Upper lobe of right lung (tissue), 1 donor: ENCODE data around the gene NEB. TPM values are rescaled to one million over a fixed set of nuclear protein-coding genes. Genes with fewer than 3 reads are reported as not detected.

Experiments used
- ATAC-seq: fragments of 200-7000 bp; cut with Tn5 transposase; one replicate; pipeline ENCODE4 v1.9.1; 2020; ENCODE audit warnings: mild to moderate bottlenecking, moderate library complexity
- DNase-seq: peaks from one replicate; pipeline ENCODE4 v3.0.0-alpha.2; 2020
- H3K27ac ChIP-seq: fragments of 200-600 bp; one replicate; pipeline ENCODE4 v1.8.0; 2022
- H3K27me3 ChIP-seq: fragments of 200-600 bp; one replicate; pipeline ENCODE4 v1.8.0; 2022; ENCODE audit warnings: mild to moderate bottlenecking
- H3K36me3 ChIP-seq: fragments of 200-600 bp; one replicate; pipeline ENCODE4 v1.8.0; 2022
- H3K4me1 ChIP-seq: fragments of 200-600 bp; one replicate; pipeline ENCODE4 v1.8.0; 2022
- H3K4me3 ChIP-seq: fragments of 200-600 bp; one replicate; pipeline ENCODE4 v1.8.0; 2022; ENCODE audit warnings: mild to moderate bottlenecking
- H3K9me3 ChIP-seq: fragments of 200-600 bp; one replicate; pipeline ENCODE4 v1.8.0; 2022
- intact Hi-C: fragments of 100-400 bp; cut with DNase I; formaldehyde crosslinking; loops from one replicate; pipeline ENCODE4 v1.11.0; 2022
- total RNA-seq: library from RNA; stranded (reverse); fragmentation: NEBNext Ultra II Directional; extraction: Animal tissue kit (Norgen Biotek cat#: 25700); gene quantifications from one replicate; pipeline ENCODE4 v1.2.1, GENCODE V29; 2021
- TF ChIP-seq, protein P1 (sequence below): fragments of 200-600 bp; IDR thresholded peaks from one replicate; pipeline ENCODE4 v1.8.0; 2022; ENCODE audit warnings: antibody characterized with exemption
- donor health status: DM: no; HTN: yes; CAD: no; lungs with severe emphysema.

The NEB gene
- total RNA-seq, 1 donor from 2014 or later = 1.9 TPM

- Histone ChIP-seq H3K4me1 (no peaks in the 10 kb centered on the region), H3K27me3 (no peaks in the 10 kb centered on the region), H3K9me3 (no peaks in the 10 kb centered on the region), H3K36me3 (no peaks in the 10 kb centered on the region), H3K4me3 (no peak overlapping the region), H3K27ac (no peak overlapping the region)
- intact Hi-C loops = no loop called here
- TF ChIP-seq, protein P1, sequence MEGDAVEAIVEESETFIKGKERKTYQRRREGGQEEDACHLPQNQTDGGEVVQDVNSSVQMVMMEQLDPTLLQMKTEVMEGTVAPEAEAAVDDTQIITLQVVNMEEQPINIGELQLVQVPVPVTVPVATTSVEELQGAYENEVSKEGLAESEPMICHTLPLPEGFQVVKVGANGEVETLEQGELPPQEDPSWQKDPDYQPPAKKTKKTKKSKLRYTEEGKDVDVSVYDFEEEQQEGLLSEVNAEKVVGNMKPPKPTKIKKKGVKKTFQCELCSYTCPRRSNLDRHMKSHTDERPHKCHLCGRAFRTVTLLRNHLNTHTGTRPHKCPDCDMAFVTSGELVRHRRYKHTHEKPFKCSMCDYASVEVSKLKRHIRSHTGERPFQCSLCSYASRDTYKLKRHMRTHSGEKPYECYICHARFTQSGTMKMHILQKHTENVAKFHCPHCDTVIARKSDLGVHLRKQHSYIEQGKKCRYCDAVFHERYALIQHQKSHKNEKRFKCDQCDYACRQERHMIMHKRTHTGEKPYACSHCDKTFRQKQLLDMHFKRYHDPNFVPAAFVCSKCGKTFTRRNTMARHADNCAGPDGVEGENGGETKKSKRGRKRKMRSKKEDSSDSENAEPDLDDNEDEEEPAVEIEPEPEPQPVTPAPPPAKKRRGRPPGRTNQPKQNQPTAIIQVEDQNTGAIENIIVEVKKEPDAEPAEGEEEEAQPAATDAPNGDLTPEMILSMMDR = no peak
- no peak for DNase-seq
- ATAC-seq = no peak
Observed at GRCh38 chr2:151672277-151672676, 62.0 kb downstream of the NEB start.

GRCh38 chr2:151670846-151671597 lies 63.3 kb downstream of the NEB start:
- ATAC-seq (no peak), DNase-seq (no peak)
- Histone ChIP-seq H3K27ac (no peak overlapping the region), H3K36me3 (no peaks in the 10 kb centered on the region), H3K4me1 (no peaks in the 10 kb centered on the region), H3K9me3 (no peaks in the 10 kb centered on the region), H3K27me3 (no peaks in the 10 kb centered on the region), H3K4me3 (no peak overlapping the region)
- intact Hi-C loops = no loop called here
- TF ChIP-seq, protein P1 = no peak

DNA sequence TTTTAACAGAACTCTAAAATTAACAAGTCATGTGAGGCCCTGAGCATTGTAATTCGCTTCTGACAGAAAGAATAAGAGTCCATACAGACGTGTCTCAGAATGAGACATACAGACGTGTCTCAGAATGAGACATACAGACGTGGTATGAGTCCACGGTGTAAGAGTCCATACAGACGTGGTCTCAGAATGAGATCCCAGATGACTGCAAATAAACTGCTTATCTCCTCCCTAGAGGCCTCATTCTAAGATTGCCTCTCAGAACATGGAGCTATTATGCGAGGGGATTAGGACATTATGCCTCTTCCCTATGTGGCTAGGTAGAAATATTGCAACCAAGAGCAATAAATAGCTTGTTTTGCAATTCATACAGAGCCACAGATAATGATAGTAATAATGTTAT lies 63.9 kb downstream of the NEB start:
- Histone ChIP-seq H3K27ac (no peak overlapping the region), H3K36me3 (no peaks in the 10 kb centered on the region), H3K4me1 (no peaks in the 10 kb centered on the region), H3K27me3 (no peaks in the 10 kb centered on the region), H3K9me3 (no peaks in the 10 kb centered on the region), H3K4me3 (no peak overlapping the region)
- no peak for ATAC-seq
- no peak for DNase-seq
- intact Hi-C loops = no loop called here
- TF ChIP-seq, protein P1 = no peak

DNA sequence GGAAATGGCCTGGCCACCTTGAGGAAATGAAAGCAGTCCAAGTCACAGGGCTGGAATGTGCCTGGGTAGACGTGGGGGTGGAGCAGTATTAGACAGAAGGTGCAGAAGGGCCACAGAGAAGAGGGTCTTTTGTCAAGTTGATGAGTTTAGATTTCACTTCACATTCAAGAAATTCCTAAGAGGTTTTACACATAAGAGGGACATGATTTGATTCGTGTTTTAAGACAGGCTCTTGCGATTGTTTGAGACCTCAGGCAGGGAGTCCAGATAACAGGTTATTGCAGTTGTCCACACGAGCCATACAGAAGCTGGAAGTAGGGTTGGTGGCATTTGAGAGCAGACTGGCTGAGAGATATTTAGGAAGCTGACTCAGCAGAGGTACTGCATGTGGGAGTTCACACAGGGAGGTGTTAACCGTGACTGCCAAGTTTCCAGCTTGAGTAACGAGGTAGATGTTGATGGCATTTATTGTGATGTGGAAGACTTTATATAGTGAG lies 64.6 kb downstream of the NEB start:
- no peaks in the 10 kb centered on the region for H3K36me3 ChIP-seq
- no peak overlapping the region for H3K4me3 ChIP-seq
- no peaks in the 10 kb centered on the region for H3K27me3 ChIP-seq
- peak; percentile 45 for ATAC-seq
- H3K9me3 ChIP-seq = no peaks in the 10 kb centered on the region
- no peaks in the 10 kb centered on the region for H3K4me1 ChIP-seq
- intact Hi-C loops = no loop called here
- no peak overlapping the region for H3K27ac ChIP-seq
- TF ChIP-seq, protein P1 = no peak
- DNase-seq = no peak

DNA sequence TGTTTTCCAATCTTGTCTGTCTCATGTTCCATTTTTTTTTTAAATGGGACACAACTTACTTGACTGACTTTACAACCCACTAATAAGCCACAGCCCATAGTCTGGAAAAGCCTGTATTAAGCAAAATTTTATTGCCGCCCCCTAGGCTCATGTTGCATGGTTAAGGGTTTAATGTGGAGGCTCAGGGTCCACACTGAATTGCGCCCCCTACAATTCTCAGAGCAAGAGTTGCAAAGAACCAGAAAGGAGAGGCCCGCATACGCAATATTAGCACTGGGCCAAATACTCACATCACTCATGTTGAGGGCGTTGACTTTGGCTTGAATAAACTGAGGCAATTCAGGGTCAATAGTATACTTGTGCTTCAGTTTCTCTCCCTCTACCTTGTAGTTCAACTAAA lies 65.5 kb downstream of the NEB start:
- H3K4me3 ChIP-seq = no peak overlapping the region
- intact Hi-C loops = no loop called here
- no peaks in the 10 kb centered on the region for H3K4me1 ChIP-seq
- DNase-seq = no peak
- TF ChIP-seq, protein P1 = no peak
- H3K27ac ChIP-seq = no peak overlapping the region
- no peaks in the 10 kb centered on the region for H3K9me3 ChIP-seq
- ATAC-seq = no peak
- H3K27me3 ChIP-seq = no peaks in the 10 kb centered on the region
- H3K36me3 ChIP-seq = no peaks in the 10 kb centered on the region
